Activated CD4-positive, alpha-beta memory T cell treated with anti-CD3 and anti-CD28 coated beads for 36 hours (primary cell): ENCODE measurements around the gene ZNF48. TPM values are rescaled to one million over a fixed set of nuclear protein-coding genes. Genes with fewer than 3 reads are reported as not detected.
A peak's percentile ranks its signal among the peaks of the same experiment; 100 is the strongest.

Source experiments
- CTCF ChIA-PET: fragments of 350-600 bp; sonication (Branson Sonifier 250); formaldehyde crosslinking; loops from one replicate; lab custom pipeline; 2021; ENCODE audit warnings: antibody characterized with exemption, inconsistent platforms; lab: Charles Lee
- POLR2A ChIA-PET: fragments of 350-600 bp; sonication (Branson Sonifier 250); formaldehyde crosslinking; loops from one replicate; lab custom pipeline; 2021; ENCODE audit warnings: antibody characterized with exemption; lab: Charles Lee
- DNase-seq: peaks from one replicate; pipeline ENCODE4 v3.0.0-alpha.2; 2020
- H3K27ac Mint-ChIP-seq: one replicate; pipeline ENCODE4 v1.8.0; 2021; ENCODE audit warnings: mixed read lengths
- H3K27me3 Mint-ChIP-seq: one replicate; pipeline ENCODE4 v1.8.0; 2021; ENCODE audit warnings: mixed read lengths
- H3K36me3 Mint-ChIP-seq: one replicate; pipeline ENCODE4 v1.8.0; 2021; ENCODE audit warnings: mixed read lengths
- H3K4me1 Mint-ChIP-seq: one replicate; pipeline ENCODE4 v1.8.0; 2021; ENCODE audit warnings: low read depth, mixed read lengths
- H3K4me3 Mint-ChIP-seq: one replicate; pipeline ENCODE4 v1.8.0; 2021; ENCODE audit warnings: mild to moderate bottlenecking, mixed read lengths
- H3K9me3 Mint-ChIP-seq: one replicate; pipeline ENCODE4 v1.8.0; 2021; ENCODE audit warnings: mixed read lengths
- intact Hi-C: fragments of 100-400 bp; cut with micrococcal nuclease; formaldehyde crosslinking; loops from one replicate; pipeline ENCODE4 v1.15.1; 2023
- total RNA-seq, 2 experiments: library from RNA; stranded (reverse); gene quantifications; one replicate each; pipeline ENCODE4 v1.2.3, GENCODE V29; 2021

Gene ZNF48
- total RNA-seq, 2 experiments from 2014 or later, result 13.1 to 13.6 TPM

- no peak for DNase-seq
- Mint-ChIP-seq H3K27ac (no peak overlapping the region), H3K9me3 (no peaks in the 10 kb centered on the region), H3K4me3 (no peak overlapping the region), H3K27me3 (no peaks in the 10 kb centered on the region), H3K4me1 (peaks cover 32% of the 10 kb centered on the region), H3K36me3 (peaks cover 24% of the 10 kb centered on the region)
- POLR2A ChIA-PET, result interaction anchor here (0.8 to 2.5 kb wide), 22 partner anchors 9 to 246 kb away, joined by 3 to 26 read pairs (median 4); partner anchors contain the start of genes CORO1A, FBRS, ITGAL and ZNF689
- intact Hi-C loops, result no loop called here
- CTCF ChIA-PET, result interaction anchor here (0.5 to 3.9 kb wide), 62 partner anchors 10 to 605 kb away, joined by 3 to 52 read pairs (median 7); partner anchors contain the start of genes CD2BP2, FBRS, ITGAL and PRR14
Observed at GRCh38 chr16:30429418-30429677, 34.1 kb downstream of the ZNF48 start.

- H3K9me3 Mint-ChIP-seq, result no peaks in the 10 kb centered on the region
- DNase-seq, result peak; percentile 97
- intact Hi-C loops, result loop anchor here (5.0 kb wide), 5 partner anchors 107 to 267 kb away; partner anchors contain the start of genes SRCAP, ZNF689 and ZNF764
- H3K4me1 Mint-ChIP-seq, result peaks cover 35% of the 10 kb centered on the region
- H3K36me3 Mint-ChIP-seq, result peaks cover 20% of the 10 kb centered on the region
- H3K4me3 Mint-ChIP-seq, result no peak within 1 kb of the TSS
- ChIA-PET POLR2A (interaction anchor here (0.7 to 2.5 kb wide), 23 partner anchors 10 to 247 kb away, joined by 3 to 26 read pairs (median 4); partner anchors contain the start of genes CORO1A, FBRS, ITGAL and SEPTIN1), CTCF (interaction anchor here (0.5 to 3.9 kb wide), 63 partner anchors 10 to 605 kb away, joined by 3 to 52 read pairs (median 7); partner anchors contain the start of genes CD2BP2, FBRS, ITGAL and PRR14)
- H3K27me3 Mint-ChIP-seq, result no peaks in the 10 kb centered on the region
- H3K27ac Mint-ChIP-seq, result no peak within 1 kb of the TSS
Observed at GRCh38 chr16:30429678-30430427, 34.6 kb downstream of the ZNF48 start, which contains the start of gene DCTPP1. TSS of gene DCTPP1 (minus strand) at chr16:30430030. CDS start at chr16:30429980, 50 bp downstream.

GRCh38 chr16:30430428-30430970, 35.3 kb downstream of the ZNF48 start:
- Mint-ChIP-seq H3K27me3 (no peaks in the 10 kb centered on the region), H3K9me3 (no peaks in the 10 kb centered on the region), H3K4me1 (peaks cover 38% of the 10 kb centered on the region), H3K27ac (no peak overlapping the region), H3K4me3 (no peak overlapping the region), H3K36me3 (peaks cover 19% of the 10 kb centered on the region)
- peak; percentile 61 for DNase-seq
- POLR2A ChIA-PET, result interaction anchor here (0.7 to 2.5 kb wide), 22 partner anchors 10 to 247 kb away, joined by 3 to 26 read pairs (median 4); partner anchors contain the start of genes CORO1A, FBRS, ITGAL and SEPTIN1
- intact Hi-C loops, result loop anchor here (5.0 kb wide), 5 partner anchors 107 to 267 kb away; partner anchors contain the start of genes SRCAP, ZNF689 and ZNF764
- CTCF ChIA-PET, result interaction anchor here (0.9 to 3.9 kb wide), 44 partner anchors 9 to 375 kb away, joined by 3 to 52 read pairs (median 8); partner anchors contain the start of genes CD2BP2, FBRS, ITGAL and PRR14

- DNase-seq, result peak; percentile 93
- intact Hi-C loops, result loop anchor here (1.0 to 5.0 kb wide), 7 partner anchors 10 to 262 kb away; partner anchors contain the start of genes SEPHS2, SRCAP, ZNF689 and ZNF764
- ChIA-PET POLR2A (interaction anchor here (0.7 to 1.4 kb wide), 3 partner anchors 10 to 22 kb away, joined by 3 to 6 read pairs (median 5); partner anchors contain the start of gene SEPHS2), CTCF (interaction anchor here (1.0 kb wide), 1 partner anchor 38 kb away, joined by 6 read pairs; the partner anchor contains the start of gene ITGAL)
- H3K4me1 Mint-ChIP-seq, result peaks cover 24% of the 10 kb centered on the region
- H3K9me3 Mint-ChIP-seq, result no peaks in the 10 kb centered on the region
- H3K4me3 Mint-ChIP-seq, result peak overlapping the region; percentile 7
- no peaks in the 10 kb centered on the region for H3K27me3 Mint-ChIP-seq
- H3K36me3 Mint-ChIP-seq, result no peaks in the 10 kb centered on the region
- peak overlapping the region; percentile 80 for H3K27ac Mint-ChIP-seq
Observed at GRCh38 chr16:30434852-30435251, 39.6 kb downstream of the ZNF48 start.

GRCh38 chr16:30437511-30438046, 42.4 kb downstream of the ZNF48 start:
- intact Hi-C loops, result no loop called here
- DNase-seq, result no peak

GRCh38 chr16:30438835-30439234, 43.6 kb downstream of the ZNF48 start:
- Mint-ChIP-seq H3K27ac (no peak overlapping the region), H3K4me1 (peaks cover 32% of the 10 kb centered on the region), H3K4me3 (no peak overlapping the region), H3K36me3 (peaks cover 9% of the 10 kb centered on the region), H3K27me3 (no peaks in the 10 kb centered on the region), H3K9me3 (no peaks in the 10 kb centered on the region)
- no peak for DNase-seq
- intact Hi-C loops, result no loop called here
- POLR2A ChIA-PET, result no interaction called here
- CTCF ChIA-PET, result interaction anchor here (0.9 to 2.3 kb wide), 3 partner anchors 9 to 160 kb away, joined by 3 to 9 read pairs (median 8); partner anchors contain the start of gene DCTPP1

More at GRCh38 chr16:30437511-30438046, 42.4 kb downstream of the ZNF48 start:
- no peak overlapping the region for H3K4me3 Mint-ChIP-seq
- peaks cover 26% of the 10 kb centered on the region for H3K4me1 Mint-ChIP-seq
- H3K27me3 Mint-ChIP-seq, result no peaks in the 10 kb centered on the region
- no peaks in the 10 kb centered on the region for H3K36me3 Mint-ChIP-seq
- H3K9me3 Mint-ChIP-seq, result no peaks in the 10 kb centered on the region
- POLR2A ChIA-PET, result no interaction called here
- H3K27ac Mint-ChIP-seq, result no peak overlapping the region
- CTCF ChIA-PET, result interaction anchor here (0.6 to 2.1 kb wide), 3 partner anchors 12 to 190 kb away, joined by 3 to 9 read pairs (median 4); no protein-coding TSS in a partner anchor

GRCh38 chr16:30439720-30440348, 44.6 kb downstream of the ZNF48 start:
- POLR2A ChIA-PET, result interaction anchor here (0.6 kb wide), 1 partner anchor 372 kb away, joined by 4 read pairs; no protein-coding TSS in a partner anchor
- DNase-seq, result no peak
- H3K4me3 Mint-ChIP-seq, result no peak overlapping the region
- H3K27ac Mint-ChIP-seq, result no peak overlapping the region
- peaks cover 18% of the 10 kb centered on the region for H3K36me3 Mint-ChIP-seq
- CTCF ChIA-PET, result interaction anchor here (2.3 kb wide), 1 partner anchor 10 kb away, joined by 8 read pairs; the partner anchor contains the start of gene DCTPP1
- H3K4me1 Mint-ChIP-seq, result peaks cover 32% of the 10 kb centered on the region
- H3K27me3 Mint-ChIP-seq, result no peaks in the 10 kb centered on the region
- intact Hi-C loops, result no loop called here
- H3K9me3 Mint-ChIP-seq, result no peaks in the 10 kb centered on the region

- DNase-seq, result no peak
- Mint-ChIP-seq H3K36me3 (peaks cover 27% of the 10 kb centered on the region), H3K4me1 (peaks cover 30% of the 10 kb centered on the region), H3K4me3 (peak overlapping the region; percentile 90), H3K27me3 (no peaks in the 10 kb centered on the region), H3K27ac (no peak overlapping the region), H3K9me3 (no peaks in the 10 kb centered on the region)
- ChIA-PET CTCF (interaction anchor here (0.6 to 6.5 kb wide), 3 partner anchors 13 to 53 kb away, joined by 4 to 52 read pairs (median 4); partner anchors contain the start of gene DCTPP1), POLR2A (interaction anchor here (1.0 to 3.4 kb wide), 2 partner anchors 13 to 29 kb away, joined by 3 to 23 read pairs; partner anchors contain the start of genes DCTPP1 and ITGAL)
- intact Hi-C loops, result loop anchor here (2.0 kb wide), 2 partner anchors 83 to 91 kb away; partner anchors contain the start of genes ZNF747 and ZNF768
Observed at GRCh38 chr16:30443631-30444030, 48.4 kb downstream of the ZNF48 start.

GRCh38 chr16:30444231-30445148, 49.3 kb downstream of the ZNF48 start:
- Mint-ChIP-seq H3K4me3 (peak overlapping the region; percentile 90), H3K27ac (peak overlapping the region; percentile 74), H3K9me3 (no peaks in the 10 kb centered on the region), H3K27me3 (no peaks in the 10 kb centered on the region), H3K36me3 (peaks cover 27% of the 10 kb centered on the region), H3K4me1 (peaks cover 31% of the 10 kb centered on the region)
- intact Hi-C loops, result loop anchor here (1.0 to 5.0 kb wide), 5 partner anchors 10 to 90 kb away; partner anchors contain the start of genes ZNF747 and ZNF768
- no peak for DNase-seq
- ChIA-PET CTCF (interaction anchor here (0.6 to 7.0 kb wide), 7 partner anchors 12 to 91 kb away, joined by 3 to 63 read pairs (median 4); partner anchors contain the start of genes DCTPP1 and ITGAL), POLR2A (interaction anchor here (1.3 to 3.4 kb wide), 5 partner anchors 9 to 28 kb away, joined by 4 to 23 read pairs (median 7); partner anchors contain the start of genes DCTPP1 and ITGAL)

GRCh38 chr16:30445149-30445407, 49.9 kb downstream of the ZNF48 start:
- Mint-ChIP-seq H3K36me3 (peaks cover 27% of the 10 kb centered on the region), H3K4me1 (peaks cover 33% of the 10 kb centered on the region), H3K4me3 (peak overlapping the region; percentile 90), H3K27ac (peak overlapping the region; percentile 74), H3K9me3 (no peaks in the 10 kb centered on the region), H3K27me3 (no peaks in the 10 kb centered on the region)
- intact Hi-C loops, result loop anchor here (1.0 to 5.0 kb wide), 5 partner anchors 11 to 90 kb away; partner anchors contain the start of genes ZNF747 and ZNF768
- DNase-seq, result no peak
- POLR2A ChIA-PET, result interaction anchor here (1.3 to 3.4 kb wide), 6 partner anchors 9 to 28 kb away, joined by 4 to 23 read pairs (median 6); partner anchors contain the start of genes DCTPP1 and ITGAL
- CTCF ChIA-PET, result interaction anchor here (0.7 to 7.0 kb wide), 7 partner anchors 11 to 90 kb away, joined by 3 to 63 read pairs (median 3); partner anchors contain the start of genes DCTPP1 and ITGAL
